A549 treated with GW870086 at 1 μM for 4 hours (cell line): Measurements from ENCODE around the gene KLHL10. TPM values are rescaled to one million over a fixed set of nuclear protein-coding genes. Genes with fewer than 3 reads are reported as not detected.

Experiments used
- total RNA-seq: library from RNA; stranded (reverse); fragments of 200-300 nt; extraction: Qiagen RNA extraction; gene quantifications from 5 replicates; pipeline ENCODE4 v1.2.3, GENCODE V29; 2022; ENCODE audit warnings: low read depth

The KLHL10 gene
- not detected in 5 replicates for total RNA-seq

GRCh38 chr17:41837761-41838538, at the start of gene KLHL10:
TSS of gene KLHL10 (plus strand) at chr17:41837825. CDS start at chr17:41837933, 108 bp downstream.

GRCh38 chr17:41811549-41812380, 25.9 kb upstream of the KLHL10 start, which contains the start of gene P3H4:
TSS of gene P3H4 (minus strand) at chr17:41811949. CDS start at chr17:41811915, 34 bp downstream.

GRCh38 chr17:41812381-41813151, 25.1 kb upstream of the KLHL10 start, which contains the start of gene FKBP10:
TSS of gene FKBP10 (plus strand) at chr17:41813004. CDS start at chr17:41813035, 31 bp downstream.

GRCh38 chr17:41835800-41836549, 1.6 kb upstream of the KLHL10 start, which contains the start of gene NT5C3B:
TSS of gene NT5C3B (minus strand) at chr17:41836232. CDS start at chr17:41836193, 39 bp downstream.

GRCh38 chr17:41864836-41865595, 27.4 kb downstream of the KLHL10 start, which contains the start of gene KLHL11:
TSS of gene KLHL11 (minus strand) at chr17:41865423. CDS start at chr17:41865370, 53 bp downstream.

Other genes with a start within 250 kb of the KLHL10 start
- 0.64 to 1.8 TPM (median 1.3 TPM) in 5 replicates for gene KRT16, start 225.1 kb upstream of the KLHL10 start, total RNA-seq
- gene KRT17, start 213.2 kb upstream of the KLHL10 start, total RNA-seq, result 0.63 to 1.9 TPM (median 1.3 TPM) in 5 replicates
- gene EIF1, start 148.9 kb upstream of the KLHL10 start, total RNA-seq, result 1,141 to 1,532 TPM (median 1,312 TPM) in 5 replicates
- 0.42 TPM in 1 of 5 replicates, not detected in the others for gene GAST, start 125.5 kb upstream of the KLHL10 start, total RNA-seq
- gene HAP1, start 103.2 kb upstream of the KLHL10 start, total RNA-seq, result 1.1 to 2.3 TPM (median 1.5 TPM) in 5 replicates
- gene JUP, start 51.1 kb upstream of the KLHL10 start, total RNA-seq, result 91.7 to 132 TPM (median 123 TPM) in 5 replicates
- gene P3H4, start 25.9 kb upstream of the KLHL10 start, total RNA-seq, result 25.8 to 38.7 TPM (median 35.0 TPM) in 5 replicates
- gene FKBP10, start 24.8 kb upstream of the KLHL10 start, total RNA-seq, result 86.7 to 109 TPM (median 106 TPM) in 5 replicates
- 103 to 113 TPM (median 108 TPM) in 5 replicates for gene NT5C3B, start 1.6 kb upstream of the KLHL10 start, total RNA-seq
- gene KLHL11, start 27.6 kb downstream of the KLHL10 start, total RNA-seq, result 1.7 to 3.8 TPM (median 2.9 TPM) in 5 replicates
- 247 to 312 TPM (median 289 TPM) in 5 replicates for gene ACLY, start 81.1 kb downstream of the KLHL10 start, total RNA-seq
- gene ODAD4, start 92.8 kb downstream of the KLHL10 start, total RNA-seq, result 0.98 to 1.6 TPM (median 1.3 TPM) in 5 replicates
- 55.5 to 71.2 TPM (median 67.9 TPM) in 5 replicates for gene CNP, start 129.0 kb downstream of the KLHL10 start, total RNA-seq
- gene DNAJC7, start 179.6 kb downstream of the KLHL10 start, total RNA-seq, result 111 to 123 TPM (median 118 TPM) in 5 replicates
- gene NKIRAS2, start 182.3 kb downstream of the KLHL10 start, total RNA-seq, result 42.0 to 45.8 TPM (median 44.8 TPM) in 5 replicates
- 0.48 to 0.94 TPM (median 0.69 TPM) in 5 replicates for gene C17orf113, start 212.8 kb downstream of the KLHL10 start, total RNA-seq